HG02571 (cell line): Measurements from ENCODE around the gene MDFI.

Experiments
- ATAC-seq: cut with Tn5 transposase; IDR thresholded peaks from one replicate; pipeline ENCODE4 v1.9.1; 2021; ENCODE audit warnings: mild to moderate bottlenecking, moderate library complexity; ENCODE audit not compliant: unreplicated experiment

MDFI gene

DNA sequence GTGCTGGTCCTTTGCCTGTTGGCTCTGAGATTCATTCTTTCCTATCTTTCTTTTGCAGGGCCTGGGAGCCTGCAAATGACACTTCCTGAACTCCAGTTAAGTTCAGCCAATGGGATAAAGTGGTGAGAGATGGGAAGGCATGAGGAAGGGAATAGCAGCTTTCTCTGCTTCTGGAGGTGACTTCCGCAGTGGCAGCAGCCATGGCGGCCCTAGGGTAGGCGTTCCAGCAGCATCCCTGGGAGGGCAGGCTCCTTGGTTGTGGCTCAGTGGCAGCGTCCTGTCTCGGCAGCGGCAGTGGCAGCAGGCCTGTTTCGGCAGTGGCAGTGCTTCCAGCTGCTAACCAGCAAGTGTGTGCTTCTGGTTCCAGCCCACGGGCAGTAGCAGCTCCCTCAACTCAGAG, 7.3 kb upstream of the MDFI start:
- no peak for ATAC-seq

DNA sequence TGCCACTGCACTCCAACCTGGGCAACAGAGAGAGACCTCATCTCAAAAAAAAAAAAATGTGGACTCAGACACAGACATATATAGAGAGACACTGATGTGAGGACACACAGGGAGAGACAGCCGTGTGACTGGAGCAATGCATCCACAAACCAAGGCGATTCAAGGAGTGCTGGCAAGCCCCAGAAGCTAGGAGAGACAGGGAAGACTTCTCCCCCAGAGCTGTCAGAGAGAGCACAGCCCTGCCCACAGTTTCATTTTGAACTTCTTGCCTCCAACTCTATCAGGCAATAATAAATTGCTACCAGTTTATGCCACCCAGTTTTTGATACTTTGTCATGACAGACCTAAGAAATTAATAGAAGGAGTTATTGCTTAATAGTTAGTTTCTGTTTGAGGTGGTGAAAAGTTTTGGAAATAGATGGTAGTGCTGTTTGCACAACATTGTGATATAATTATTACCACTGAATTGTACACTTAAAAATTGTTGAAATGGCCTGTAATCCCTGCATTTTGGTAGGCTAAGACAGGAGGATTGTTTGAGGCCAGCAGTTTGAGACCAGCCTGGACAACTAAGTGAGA, 5.1 kb upstream of the MDFI start:
- no peak for ATAC-seq

DNA sequence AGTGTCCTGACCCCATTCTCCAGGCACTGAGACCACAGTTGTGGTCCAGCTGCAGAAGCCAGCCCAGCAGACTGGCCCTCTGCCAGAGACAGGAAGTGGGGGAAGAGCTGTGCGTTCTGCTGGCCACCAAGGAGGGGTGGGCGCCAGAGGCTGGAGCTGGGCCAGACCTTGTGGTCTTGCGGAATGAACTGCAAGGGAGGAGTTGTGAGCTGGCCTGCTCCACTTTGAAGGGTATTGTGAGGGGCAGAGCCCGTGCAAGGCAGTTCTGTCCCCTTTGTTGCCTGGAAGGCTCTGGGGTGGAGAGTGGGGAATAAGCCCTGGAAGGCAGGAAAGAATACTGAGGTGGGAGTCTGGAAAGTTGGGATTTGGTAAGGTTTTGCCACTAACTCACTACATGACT, 3.6 kb upstream of the MDFI start:
- no peak for ATAC-seq

DNA sequence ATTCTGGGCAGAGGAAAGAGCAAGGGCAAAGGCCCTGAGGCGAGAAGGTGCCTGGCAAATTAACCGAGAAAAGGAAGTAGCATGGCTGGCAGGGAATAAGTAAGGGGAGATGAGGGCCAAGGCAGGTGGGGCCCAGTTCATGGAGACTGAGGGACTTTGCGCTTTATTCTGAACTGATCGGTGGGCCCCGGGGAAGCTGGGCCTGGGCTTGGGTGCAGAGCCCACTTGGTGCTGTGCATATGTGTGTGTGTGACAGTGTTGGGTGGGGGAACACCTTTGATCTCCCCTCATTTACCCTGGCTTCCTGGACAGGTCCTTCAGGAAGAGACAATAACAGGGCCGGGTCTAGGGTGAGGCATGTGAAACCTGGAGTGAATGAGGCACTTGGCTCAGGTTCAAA, 2.9 kb upstream of the MDFI start:
- no peak for ATAC-seq

DNA sequence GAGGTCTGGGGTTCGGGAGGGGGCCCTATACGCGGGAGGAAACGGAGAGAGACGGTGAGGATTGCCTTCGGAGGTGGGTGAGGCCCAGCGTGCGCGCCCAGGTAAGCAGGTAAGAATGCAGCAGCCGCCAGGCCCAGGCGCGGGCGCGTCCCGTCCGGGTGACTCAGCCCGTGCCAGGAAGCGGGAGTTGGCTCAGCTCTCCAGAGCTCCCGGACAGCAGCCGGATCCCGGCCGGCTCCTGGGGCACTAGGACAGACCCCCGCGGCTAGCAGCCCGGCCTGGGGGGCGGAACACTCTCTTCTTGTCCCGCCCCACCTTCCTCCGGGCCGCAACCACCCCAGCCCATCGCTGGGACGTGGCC, 1.5 kb upstream of the MDFI start:
- no peak for ATAC-seq

DNA sequence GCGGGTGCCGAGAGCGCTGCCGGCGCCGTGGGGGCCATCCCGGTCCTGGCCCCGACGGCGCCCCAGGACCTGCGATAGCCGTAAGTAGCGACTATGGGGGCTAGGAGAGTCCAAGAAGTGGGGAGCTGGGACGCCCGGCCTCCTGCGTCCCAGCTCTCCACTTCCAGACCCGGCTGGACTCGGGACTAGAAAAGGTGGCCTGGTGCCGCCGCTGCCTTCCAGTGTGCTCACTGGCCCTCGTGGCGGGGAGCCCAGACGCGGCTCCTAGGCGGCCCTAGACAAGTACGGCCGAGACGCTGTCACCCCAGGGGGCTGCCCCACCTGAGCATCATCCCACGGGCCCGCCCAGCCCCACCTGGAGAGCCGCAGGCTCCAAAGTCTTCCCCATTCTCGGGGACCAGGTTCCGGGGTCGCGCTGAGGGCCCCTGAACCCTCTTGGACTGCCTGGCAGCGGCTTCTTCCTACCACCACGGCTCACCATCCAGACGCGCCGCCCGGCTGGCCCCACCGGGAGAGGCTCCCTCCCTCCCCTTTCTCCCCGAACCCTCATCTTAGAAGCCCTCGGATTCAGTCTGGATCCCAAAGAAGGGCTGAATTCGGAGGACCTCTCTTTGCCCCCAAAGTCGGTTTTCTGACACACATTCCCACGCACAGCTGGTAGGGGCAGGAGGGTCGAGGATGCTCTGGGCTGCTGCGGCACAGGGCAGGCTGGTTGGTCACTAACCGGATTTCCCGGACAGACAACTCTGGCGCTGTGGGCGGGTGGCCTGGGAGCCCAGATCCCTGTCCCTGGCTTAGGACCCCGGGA, 870 bp upstream of the MDFI start:
- no peak for ATAC-seq

DNA sequence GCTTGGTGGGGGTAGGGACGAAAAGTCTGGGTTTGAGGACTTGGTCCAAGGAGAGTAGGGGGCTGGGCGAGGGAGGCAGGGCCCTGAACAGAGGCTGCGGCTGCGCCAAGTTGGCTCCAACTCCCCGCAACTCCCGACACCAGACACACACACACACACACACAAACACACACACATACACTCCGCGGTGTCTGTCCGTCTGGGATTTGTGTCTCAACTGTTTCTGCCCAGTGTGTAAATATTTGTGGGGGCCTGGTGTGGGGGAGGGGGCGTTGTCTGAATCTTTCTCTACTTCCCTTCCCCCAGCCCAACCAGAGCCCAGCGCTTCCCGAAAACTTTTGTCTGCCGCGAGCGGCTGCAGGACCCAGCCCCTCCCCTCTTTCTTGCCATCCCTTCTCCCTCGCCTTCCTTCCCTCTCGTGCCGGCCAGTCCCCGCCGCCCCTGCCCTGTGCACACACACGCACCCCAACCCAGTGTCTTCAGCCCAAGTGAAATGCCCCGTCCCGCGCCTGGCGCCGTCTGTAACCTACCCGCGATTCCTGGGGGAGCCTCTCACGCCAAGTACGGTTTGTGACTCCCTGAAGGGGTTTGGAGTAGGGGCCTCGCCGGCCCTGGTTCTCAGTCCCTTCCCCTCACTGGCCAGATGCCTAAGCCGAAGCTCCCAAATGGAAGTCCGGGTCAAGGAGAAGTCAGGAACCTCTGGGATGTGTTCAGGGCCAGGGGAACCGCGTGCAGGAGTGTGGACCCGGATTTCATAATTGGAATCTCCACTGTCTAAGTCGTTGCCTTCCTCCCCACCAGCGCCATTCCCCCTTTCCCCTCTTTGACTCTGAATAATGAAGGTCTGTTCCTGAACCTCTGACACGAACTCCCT, 904 bp downstream of the MDFI start:
- no peak for ATAC-seq

DNA sequence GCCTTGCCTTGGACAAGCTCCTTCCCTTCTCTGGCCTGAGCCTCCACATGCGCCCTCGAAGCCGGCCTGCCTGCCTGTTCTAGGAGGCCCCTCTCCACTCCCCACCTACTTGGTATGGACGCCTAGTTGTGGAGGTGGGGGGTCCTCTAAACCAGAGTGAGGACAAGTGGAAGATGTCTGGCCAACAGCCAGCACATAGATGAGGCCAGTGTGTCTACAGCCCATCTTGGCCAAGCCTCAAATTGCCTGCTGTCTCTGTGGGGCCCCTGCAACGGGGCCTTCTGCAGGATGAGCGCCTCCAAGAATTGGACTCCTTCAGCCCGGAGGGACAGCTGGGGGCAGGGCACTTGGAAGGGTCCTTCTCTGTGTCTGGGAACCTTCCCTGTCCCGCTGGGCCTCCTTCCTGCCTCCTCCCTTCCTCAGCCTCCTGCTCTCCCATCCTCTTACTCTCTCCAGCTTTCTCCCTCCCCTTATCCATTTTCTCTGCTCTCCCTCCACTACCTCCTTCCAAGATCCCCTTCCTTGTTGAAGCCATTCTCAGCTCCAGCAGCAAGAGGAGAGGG, 1.6 kb downstream of the MDFI start:
- no peak for ATAC-seq

DNA sequence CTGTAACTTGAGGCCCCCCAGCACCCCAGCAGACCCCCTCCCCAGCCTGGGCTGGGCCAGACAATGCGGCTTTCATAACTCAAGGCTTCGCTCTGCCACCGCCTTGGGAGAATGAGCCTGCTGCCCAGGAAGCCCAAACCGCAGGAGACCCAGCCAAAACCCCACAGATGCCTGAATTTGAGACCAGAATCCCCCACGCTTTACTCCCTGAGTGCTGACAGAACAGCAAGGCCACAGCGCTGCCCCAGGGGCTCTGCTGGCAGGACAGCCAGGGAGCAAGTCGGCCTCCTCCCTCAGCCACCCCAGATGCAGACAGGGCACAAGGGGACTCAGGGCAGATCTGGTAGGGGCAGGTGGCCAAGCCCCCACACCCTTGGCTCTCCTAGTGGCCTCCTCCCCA, 2.2 kb downstream of the MDFI start:
- ATAC-seq, result no peak

DNA sequence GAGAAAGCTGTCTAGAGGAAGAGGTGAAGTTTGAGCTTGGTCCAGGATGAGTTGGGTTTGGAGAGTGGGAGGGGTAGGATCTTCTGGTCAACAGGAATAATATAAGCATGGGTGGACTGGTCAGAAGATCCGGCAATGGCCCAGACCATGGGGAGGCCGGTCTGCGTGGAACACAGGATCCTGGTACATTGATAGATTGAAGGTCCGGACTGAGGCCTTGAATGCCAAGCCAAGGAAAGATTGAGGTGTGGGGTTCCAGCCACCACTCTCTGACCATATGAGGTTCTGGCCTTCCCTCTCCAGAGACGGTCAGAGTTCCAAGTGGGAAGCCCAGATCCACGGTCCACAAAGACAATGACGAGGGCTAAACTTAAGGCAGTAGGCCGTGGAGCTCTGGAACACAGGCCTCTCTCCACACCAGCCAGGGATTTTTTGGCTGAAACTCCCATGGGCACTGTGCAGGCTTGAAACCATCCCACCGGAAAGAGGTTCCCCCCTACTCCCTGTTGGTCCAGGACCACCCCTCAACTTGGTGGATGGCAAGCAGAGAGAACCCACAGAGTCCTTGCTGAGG, 3.2 kb downstream of the MDFI start:
- no peak for ATAC-seq

DNA sequence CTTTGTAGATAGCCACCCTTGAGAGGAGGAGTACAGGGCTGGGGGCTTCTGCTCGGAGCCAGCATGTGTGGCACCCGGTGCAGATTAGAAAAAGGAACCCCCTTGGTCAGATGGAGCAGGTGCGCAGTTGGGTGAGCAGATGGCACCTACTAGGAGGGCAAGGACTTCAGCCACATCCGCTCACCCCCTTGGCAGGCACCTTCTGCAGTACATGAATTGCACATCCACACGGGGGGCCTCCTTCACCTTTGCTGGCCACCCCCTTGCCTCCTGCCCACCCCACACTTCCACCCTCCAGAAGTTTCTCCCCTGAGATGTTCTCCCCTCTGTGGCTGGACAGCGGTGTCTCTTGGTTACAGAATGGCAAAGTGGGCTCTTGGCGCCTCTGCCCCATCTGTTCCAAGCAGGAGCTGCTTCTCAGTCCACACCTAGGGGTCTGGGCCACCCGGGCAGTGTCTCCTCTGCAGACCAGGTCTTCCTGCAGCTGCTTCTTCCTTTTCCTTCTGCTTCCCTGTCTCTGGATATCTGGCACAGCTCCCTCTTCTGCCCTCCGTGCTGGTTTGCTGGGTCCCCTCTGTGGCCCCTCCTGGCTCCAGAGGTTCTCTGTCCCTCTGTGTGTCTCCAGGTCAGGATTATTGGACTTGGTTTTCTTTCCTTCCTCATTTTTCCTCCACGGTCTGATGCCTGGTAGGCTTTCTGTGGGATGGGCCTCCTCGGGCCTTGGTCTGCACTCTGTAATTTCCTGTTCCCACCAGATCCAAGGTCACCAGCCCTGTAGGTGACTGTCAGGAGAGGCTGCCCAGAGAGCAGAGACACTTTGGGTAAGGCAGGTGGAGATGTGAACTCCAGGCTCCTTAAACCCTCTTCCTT, 4.1 kb downstream of the MDFI start:
- ATAC-seq, result no peak

DNA sequence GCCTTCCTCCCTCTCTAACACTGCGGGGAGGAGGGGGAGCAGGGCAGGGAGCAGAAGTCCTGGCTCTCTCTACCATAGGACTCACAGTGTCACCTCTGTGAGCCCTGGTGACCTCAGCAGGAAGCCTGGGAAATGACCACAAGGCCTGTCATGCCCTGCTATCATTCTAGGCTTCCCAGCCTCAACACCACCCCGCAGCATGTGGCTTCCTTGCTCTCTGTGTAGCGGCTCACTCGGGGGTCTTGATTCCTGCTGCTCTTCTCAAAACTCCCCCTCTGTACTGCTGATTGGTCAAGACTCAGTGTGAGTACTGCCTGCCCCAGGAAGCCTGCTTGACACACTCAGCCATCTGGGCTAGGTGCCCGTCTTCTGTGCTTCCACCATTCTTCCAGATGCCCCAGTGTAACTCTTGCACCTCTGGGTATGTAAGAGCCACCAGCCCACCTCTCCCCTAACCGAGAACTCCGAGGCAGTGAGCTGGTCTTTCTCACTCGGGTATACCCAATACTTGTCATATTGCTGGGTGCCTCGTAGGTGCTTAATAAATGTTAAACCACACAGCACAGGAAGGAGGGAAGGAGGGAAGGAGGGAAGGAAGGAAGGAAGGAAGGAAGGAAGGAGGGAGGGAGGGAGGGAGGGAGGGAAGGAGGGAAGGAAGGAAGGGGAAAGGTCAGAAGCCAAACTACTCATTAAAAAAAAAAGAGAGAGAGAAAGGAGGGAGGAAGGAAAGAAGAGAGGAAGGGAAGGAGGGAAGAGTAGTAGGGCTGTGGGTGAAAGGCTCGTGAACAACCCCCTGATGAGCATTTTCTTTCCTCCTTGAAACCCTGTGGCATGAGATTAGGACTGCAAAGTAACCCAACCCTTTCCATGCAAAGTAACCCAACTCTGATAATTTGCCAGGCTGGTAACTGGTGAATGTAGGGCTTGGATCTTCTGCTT, 5.0 kb downstream of the MDFI start:
- ATAC-seq, result no peak

DNA sequence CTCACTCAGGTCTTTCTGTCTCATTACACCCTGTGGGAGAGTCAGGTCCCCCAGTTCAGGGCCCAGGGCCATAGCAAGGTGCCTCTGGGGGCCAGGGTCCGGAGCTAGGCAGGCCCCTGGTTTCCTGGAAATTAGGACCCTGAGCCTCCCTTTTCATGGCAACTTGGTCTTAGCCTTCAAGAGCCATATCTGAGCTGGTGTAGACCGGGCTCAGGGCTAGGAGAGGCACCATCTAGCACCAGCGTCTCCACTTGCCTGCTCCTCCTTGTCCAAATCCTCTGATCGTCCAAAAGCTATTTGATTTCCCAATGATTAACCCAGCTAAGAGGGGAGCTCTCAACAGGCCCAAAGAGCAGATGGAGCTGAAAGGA, 5.6 kb downstream of the MDFI start:
- ATAC-seq, result no peak

DNA sequence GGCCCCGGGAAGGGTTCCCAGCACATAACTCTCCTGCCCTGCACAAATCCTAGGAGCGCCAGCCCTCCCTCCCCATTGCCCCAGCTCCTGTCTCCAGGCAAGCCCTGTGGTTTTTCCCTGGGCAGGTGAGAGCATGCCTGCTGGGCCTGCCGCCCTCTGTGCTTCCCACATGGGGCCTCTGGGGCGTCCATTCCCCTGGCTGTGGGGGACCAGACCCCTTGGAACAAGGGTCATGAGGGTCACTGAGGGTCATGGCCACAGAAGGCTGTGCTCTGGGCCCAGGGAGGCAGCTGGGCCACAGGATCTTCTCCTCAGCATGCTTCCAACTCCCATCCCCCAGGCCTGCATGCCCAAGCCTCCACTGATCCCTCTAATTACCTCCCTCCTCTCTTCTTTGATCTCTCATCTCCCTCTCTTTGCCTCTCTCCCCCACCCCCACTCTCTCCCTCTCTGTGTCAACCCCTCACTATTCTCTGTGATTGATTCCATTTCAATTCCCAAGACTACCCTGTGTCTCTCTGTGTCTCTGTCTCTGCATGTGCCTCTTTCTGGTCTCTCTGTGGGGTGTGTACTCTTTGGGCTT, 6.1 kb downstream of the MDFI start:
- no peak for ATAC-seq

DNA sequence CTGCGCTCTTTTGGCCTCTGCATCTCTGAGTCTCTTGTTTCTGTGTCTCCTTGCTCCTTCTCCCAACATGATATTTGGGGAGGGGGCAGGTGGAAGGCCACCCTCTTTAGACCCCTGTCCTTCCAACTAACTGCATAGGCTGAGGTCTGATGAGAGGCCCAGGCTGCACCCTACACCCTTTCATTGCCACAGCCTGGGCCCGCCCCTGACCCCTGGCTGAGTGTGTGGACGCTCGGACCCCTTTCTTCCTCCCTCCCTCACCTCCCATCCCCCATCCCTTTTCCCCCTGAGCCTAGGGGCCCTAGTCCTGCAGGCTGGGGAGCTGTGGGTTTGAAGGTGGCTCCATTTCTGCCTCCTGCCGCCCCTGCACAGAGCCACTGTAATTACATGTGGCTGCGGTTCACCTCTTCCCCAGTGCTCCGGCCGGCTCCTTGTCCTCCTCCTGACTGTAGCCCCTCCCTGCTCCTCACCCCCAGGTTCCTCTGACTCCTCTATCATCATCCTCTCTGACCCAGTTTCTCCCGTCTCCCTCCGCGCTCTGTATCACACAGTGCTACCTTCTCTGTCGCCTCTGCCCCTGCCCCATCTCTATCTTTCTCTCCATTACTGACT, 6.8 kb downstream of the MDFI start:
- no peak for ATAC-seq

DNA sequence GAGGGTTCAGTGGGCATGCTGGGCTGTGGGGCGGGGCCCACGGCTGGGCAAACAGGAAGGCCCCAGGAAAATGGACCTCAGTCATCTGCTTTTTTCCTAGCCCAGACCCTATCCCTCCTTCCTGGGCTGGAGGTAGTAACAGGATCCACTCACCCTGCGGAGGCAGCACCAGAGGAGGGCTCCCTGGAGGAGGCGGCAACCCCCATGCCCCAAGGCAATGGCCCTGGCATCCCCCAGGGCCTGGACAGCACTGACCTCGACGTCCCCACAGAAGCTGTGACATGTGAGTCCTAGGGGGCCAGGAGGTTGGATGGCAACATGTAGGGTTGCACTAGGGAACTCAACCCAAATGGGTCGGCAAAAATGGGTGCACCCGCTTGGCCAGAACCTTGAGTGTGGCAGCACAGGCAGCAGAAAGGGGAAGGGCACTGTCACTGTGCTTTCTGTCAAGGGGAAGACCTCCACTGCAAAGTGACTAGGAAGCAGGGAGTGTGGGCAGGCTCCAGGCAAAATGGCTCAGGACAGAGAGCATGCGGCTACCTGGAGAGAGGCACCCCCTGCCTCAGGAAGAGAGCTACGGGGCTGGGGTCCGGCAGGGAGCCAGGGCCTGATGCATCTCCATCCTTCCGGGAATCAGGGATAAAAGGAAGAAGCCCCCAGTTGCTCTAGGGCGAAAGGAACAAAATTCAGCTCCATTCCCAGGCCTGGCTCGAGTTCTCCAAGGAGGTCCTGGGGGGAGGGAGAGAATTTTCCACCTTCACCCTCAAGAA, 7.9 kb downstream of the MDFI start:
- ATAC-seq, result no peak

DNA sequence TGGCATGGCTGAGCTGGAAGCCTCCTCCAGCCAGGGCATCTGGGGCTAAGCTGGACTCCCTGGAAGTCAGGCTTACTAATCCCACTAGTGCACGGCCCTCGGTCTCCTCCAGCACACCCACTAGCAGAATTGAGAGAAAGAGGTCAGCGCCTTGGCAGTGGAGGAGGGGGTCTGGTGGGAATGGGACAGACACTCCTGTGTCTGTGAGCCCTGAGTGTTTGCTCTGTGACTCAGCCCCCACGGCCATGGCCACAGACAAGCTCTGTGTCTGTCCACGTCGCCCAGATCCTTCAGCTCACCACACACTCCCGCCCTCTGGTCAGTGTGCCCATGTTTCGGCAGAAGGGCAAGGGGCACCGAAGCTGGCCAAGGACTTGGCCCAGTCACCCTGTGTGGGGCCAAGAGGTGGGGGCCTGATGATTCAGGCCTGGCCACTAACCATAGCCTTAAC, 8.8 kb downstream of the MDFI start:
- no peak for ATAC-seq
